ENCODE results near the gene KRTAP3-2.

KRTAP3-2 gene

DNA sequence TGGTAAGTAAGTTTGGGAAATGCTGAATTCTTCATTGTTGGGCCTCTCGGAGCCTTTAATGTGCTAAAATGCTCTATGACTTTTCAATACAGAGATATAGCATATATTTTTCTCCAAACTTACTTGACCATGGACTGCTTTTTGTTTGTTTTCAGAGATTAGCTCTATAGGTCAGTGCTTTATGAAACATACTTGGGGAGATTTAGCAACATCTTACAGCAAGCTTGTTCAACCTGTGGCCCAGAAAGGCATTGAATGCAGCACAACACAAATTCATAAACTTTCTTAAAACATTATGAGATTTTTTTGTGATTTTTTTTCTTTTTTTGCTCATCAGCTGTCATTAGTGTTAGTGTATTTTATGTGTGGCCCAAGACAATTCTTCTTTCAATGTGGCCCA is 10.2 kb upstream of the KRTAP3-2 start:
- DNase-seq: no peak

DNA sequence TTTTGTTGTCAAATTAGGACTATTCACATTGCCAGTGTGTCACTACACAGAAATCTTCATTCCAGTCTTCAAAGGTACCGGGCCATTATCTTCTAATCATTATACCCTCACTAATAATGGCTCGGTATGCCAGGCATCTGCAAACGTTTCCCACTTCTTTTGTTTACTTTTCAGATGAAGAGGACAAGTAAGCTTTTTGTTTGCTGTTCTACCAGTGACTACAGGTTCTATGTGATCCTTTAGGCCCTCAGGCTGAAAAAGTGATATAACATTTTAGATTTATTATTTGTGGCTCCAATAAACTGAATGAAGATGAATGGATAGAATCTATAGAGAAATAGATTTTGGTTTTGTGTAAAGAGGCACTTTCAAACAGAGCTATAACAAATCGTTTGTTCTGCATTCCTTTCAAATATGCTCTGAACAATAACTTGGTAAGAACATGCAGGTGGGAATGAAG is 9.6 kb upstream of the KRTAP3-2 start:
- DNase-seq: no peak

DNA sequence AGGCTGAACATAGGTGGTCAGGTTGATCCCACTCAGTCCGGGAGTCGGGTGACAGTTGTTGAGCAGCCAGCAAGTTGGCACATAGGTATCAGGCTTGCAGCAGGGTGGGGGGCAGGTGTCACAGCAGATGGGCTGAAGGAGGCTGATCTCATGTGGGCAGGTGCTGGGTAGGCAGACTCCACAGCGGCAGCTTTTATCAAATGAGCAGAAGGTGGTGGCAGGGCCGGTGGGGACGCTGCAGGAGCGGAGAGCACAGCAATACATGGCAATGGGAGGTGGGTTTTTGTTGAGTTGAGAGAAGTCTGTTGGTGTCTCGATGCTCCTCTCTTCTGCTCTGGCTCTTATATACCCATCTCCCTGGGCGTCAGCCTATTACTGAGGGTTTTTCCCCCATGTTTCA is 9.1 kb upstream of the KRTAP3-2 start, which contains the start of gene KRTAP3-1:
TSS of gene KRTAP3-1 (minus strand) at position 318 of the 400 bp plus-strand sequence. CDS start at position 264, 54 bp downstream.
- DNase-seq: no peak

DNA sequence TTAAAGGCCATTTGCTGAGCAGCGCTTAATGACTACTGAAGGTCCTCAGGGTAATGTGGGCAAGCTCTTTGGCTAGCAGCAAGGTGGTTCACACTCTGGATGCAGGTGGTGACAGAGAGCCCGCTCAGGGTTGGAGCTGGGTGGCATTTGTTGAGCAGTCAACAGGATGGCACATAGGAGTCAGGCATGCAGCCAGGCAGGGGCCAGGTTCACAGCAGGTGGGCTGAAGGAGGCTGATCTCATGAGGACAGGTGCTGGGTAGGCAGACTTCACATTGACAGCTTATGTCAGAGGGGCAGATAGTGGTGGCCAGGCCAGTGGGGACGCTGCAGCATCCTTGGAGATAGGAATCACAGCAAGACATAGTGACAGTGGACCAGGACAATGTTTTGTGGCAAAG is 4.7 kb upstream of the KRTAP3-2 start:
- DNase-seq: no peak

DNA sequence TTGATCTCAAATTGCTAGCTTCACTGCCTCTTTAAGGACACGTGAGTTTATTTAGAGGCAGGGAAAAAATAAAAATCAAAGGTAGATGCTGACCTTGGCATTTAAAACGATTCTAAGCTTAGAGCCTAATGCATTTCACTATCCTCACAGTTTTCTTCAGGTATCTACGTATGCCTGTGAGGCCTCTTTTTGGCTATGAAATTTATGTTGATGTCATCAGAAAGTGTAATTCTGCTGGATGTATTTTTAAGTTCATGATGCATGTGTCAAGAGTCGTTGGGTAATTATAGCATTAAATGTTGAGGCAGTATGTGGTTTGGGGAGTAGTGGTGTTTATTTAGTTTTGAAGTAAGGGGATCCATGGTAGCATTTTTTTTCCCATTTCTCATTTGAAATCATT is 4.2 kb upstream of the KRTAP3-2 start:
- no peak for DNase-seq

- no peak for DNase-seq
These were observed 3.1 kb upstream of the KRTAP3-2 start for GRCh38 chr17:41002814-41003213.

DNA sequence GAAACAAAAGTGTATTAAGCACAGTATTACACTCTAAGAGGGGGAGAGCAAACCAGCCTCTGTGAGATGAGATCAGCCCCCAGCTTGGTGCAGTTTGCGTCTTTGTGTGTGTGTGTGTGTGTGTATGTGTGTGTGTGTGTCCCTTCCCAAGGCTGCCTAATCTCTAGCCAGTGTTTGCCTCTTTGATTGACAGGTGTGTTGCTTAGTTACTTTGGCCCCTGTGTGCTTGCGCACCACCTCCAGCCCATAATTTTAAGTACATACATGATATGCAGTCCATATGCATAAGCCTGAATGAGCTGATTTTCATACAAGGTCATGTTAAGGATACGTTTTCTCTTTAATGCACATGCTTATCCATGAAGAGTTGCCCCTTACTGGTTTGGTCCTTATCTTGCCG is 2.1 kb upstream of the KRTAP3-2 start:
- DNase-seq: no peak

DNA sequence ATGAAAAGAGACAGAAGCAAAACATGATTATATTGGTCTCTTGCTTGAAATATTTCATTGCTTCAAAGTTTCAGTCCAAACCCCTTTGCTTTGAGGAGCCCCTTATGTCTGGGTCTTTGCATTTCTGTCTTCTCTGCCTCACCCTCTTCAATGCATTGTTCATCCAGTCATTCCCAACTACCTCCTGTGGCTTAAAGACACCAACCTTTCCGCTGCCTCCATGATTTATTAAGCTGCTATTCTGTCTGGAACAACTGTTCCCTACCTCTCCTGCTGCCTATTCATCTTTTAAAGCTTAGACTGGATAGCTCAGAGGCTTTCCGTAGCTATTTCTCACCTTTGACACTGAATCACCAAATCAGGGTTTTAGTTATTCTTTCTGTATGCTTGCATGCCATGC is 2.3 kb downstream of the KRTAP3-2 start:
- DNase-seq: no peak

GRCh38 chr17:40996829-40997228 is 2.9 kb downstream of the KRTAP3-2 start:
- no peak for DNase-seq

DNA sequence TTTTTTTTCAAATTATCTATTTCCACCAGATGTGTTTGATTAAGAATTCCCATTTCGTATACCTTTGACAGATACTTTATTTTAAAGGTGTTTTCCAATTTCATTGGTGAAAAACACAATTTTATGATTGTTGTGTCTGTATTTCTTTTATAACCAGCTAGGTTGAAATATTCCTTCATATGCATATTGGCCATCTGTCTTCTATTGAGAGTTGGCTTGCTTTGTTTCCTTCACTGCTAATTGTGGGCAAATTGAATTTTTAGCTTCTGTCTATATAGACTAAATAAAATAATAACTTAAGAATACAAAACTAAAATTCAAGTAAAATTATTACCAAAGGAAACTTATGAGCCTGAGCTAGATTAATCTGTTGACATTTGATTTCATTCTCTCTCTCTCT is 4.6 kb downstream of the KRTAP3-2 start:
- no peak for DNase-seq

- no peak for DNase-seq
These were observed 5.9 kb downstream of the KRTAP3-2 start, which contains the start of gene KRTAP3-3 for GRCh38 chr17:40993839-40994238. KRTAP3-3 (minus strand) TSS chr17:40994164; CDS start chr17:40994097, 67 bp downstream.

DNA sequence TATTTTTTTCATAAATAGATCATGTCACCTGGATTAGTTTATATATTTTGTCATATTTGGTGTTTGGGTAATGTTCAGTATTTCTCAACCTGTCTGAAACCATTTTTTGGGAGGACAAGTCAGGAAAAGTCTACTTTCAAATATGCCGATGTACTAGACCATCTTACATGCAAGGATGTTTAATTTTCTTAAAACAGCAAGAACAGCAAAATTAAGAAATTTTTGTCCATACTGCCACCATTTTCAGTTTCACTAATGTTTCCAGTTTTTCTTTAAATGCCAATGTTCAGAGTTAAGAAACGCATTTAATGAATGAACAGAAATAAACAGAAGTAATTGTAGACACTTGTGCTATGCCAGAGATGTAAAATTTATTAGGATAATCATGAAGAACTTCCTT is 6.6 kb downstream of the KRTAP3-2 start:
- DNase-seq: no peak

DNA sequence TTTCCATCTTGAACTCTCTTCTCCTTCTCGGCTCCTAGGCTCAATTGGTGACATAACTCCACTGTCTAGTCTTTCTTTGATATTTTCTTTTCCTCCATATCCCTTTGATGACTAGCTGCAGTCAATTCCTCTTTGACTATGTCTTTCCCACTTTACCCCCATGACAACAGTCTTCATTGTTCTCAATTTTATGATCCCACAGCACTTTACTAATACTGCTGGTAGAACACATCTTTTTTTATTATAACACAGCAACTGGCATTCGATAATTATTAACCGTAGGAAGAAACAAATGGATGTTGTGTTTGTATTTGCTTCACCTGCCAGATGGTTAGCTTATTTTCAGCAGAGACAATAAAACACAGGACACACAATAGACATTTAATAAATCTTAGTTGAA is 7.0 kb downstream of the KRTAP3-2 start:
- no peak for DNase-seq

DNA sequence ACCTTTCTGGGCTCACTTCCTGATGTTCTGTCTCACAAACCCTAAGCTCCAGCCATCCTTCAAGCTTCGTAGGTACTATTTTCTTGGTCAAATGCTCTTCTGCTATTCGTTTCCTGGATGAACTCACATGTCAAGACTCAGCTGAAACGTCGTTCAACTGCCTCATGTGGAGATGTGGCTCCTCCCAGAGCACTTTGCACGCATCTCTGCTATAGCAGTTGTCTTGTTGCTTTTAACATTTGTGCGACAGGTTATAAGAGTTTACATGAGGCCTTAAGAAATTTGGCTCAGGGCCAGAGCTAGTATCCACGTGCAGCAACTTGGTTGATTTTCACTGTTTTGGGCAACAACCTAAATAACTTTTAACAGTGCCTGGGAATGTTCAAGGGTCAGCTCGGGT is 12.8 kb downstream of the KRTAP3-2 start:
- DNase-seq: no peak

GRCh38 chr17:40984226-40984625 is 15.5 kb downstream of the KRTAP3-2 start, which contains the start of gene KRT40:
KRT40 (minus strand) TSS chr17:40984326; CDS start chr17:40984273, 53 bp downstream.
- DNase-seq: no peak

DNA sequence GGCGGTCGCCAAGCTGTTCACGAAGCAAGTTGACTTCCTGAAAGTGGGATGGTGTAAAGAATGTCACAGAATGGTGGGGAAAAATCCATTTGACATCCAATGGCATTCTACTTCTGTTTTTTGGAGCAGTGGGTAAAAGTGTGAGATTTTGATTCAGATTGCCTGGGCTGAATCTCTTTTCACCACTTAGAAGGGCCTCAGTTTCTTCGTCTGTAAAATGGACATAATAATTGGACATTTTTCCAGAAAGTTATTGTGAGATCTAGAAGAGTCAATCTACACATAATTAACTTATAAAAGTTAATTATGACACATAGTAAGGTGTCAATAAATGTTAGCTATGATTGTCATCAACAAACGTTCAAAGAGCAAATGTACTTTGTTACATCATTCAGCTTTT is 18.6 kb downstream of the KRTAP3-2 start:
- no peak for DNase-seq

- no peak for DNase-seq
These were observed 19.1 kb downstream of the KRTAP3-2 start for GRCh38 chr17:40980596-40980995.

DNA sequence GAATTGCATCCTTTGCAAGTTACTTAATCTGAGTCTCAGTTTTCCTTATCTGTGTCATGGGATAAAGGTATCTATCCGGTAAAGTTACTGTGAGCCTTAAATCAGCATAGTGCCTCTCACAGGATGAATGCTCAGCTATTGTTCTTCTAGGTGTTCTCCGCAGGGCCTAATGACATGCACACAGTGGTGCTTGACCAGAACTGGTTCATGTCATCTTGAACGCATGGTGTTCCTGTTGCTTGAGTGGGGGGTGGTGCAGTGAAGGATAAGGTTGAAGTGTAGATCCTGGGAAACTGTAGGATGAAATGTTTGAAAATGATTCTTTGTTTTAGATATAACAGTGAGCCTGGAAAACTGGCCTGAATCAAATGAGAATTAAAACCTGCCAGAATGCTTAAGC is 19.6 kb downstream of the KRTAP3-2 start:
- DNase-seq: no peak

DNA sequence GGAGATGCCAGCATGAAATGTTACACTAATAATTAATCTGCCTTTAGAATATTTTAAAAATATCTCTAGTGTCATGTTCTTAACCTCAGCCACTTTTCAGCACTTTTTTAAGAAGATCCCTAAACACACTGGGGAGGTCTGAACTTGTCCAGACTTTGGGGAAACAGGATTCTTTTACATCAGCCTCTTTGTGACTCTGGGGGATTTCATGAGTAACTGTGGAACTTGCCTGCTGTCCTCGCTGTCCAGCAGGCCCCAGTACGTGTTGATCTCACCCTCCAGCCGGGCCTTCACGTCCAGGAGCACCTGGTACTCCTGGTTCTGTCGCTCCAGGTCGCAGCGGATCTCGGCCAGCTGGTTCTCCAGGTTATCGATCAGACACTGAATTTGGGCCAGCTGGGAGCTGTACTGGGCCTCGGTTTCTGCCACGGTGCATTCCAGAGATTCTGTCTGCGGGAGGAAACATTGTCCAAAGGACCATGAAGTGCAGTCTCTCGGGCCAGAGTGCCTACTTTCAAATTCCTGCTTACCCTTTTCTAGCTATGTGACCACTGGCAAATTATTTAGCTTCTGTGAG is 21.0 kb downstream of the KRTAP3-2 start:
- no peak for DNase-seq

GRCh38 chr17:40975516-40975915 is 24.2 kb downstream of the KRTAP3-2 start:
- no peak for DNase-seq

DNA sequence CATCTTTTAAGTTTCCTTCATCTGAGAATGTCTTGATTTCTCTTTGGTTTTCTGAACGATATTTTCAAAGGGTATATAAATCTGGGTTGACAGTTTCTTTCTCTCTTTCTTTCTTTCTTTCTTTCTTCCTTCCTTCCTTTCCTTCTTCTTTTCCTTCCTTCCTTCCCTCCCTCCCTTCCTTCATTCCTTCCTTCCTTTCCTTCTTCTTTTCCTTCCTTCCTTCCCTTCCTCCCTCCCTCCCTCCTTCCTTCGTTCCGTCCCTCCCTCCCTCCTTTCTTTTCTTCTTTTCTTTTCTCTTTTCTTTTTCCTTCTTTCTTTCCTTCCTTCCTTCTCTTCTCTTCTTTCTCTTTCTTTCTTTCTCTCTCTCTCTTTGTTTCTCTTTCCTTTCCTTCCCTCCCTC is 25.3 kb downstream of the KRTAP3-2 start:
- DNase-seq: no peak

DNA sequence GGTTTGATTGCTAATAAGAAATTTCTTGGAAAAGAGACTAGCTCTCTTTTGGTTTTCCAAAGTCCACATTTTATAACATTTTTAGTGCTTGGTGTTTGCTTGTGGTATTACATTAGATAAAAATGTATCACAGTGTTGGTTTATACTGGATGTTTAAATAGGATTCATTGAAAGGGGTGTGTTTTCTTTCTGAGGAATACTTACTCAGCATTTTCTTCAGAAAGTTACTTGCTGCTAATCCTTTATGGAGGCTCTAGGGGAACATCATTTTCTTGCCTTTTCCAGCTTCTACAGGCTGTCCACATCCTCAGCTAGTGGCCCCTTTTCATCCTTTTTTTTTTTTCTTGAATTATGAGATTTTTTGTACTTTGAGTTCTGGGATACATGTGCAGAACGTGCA is 32.1 kb downstream of the KRTAP3-2 start:
- DNase-seq: no peak

DNA sequence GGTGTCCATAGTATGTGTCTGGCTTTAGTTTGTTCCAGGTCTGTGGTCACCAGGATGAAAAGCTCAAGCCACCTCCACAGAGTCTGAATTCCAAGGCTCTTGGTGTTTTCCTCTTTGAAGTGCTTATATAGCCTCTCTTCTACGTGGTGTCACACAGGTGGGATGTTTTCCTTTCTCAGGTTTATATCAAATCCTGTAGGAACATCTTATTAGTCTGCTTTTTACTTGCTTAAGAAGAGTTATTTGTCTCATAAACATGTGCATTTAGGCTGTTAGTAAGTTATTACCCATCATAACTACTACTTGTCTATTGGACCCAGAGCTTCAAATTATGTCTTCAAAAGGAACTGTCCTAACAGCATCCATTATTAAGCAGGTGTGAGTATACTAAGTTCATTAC is 32.9 kb downstream of the KRTAP3-2 start, which contains the start of gene KRT39:
TSS of gene KRT39 (minus strand) at position 101 of the 400 bp plus-strand sequence. CDS start at position 9, 92 bp downstream.
- no peak for DNase-seq

- no peak for DNase-seq
These were observed 35.9 kb downstream of the KRTAP3-2 start for GRCh38 chr17:40963838-40964237.

- no peak for DNase-seq
These were observed 37.6 kb downstream of the KRTAP3-2 start for GRCh38 chr17:40962059-40962561.
